HEK293 (cell line): ENCODE results near the gene FXYD6.

Source experiments
- ATF2 ChIP-seq: fragments of 450-650 bp; formaldehyde crosslinking; IDR thresholded peaks from 2 replicates; pipeline ENCODE4 v1.5.1; 2016; ENCODE audit warnings: missing biosample characterization, missing genetic modification characterization, low read depth
- CTCF ChIP-seq: fragments of 450-650 bp; formaldehyde crosslinking; IDR thresholded peaks from 2 replicates; pipeline ENCODE4 v1.5.1; 2016; ENCODE audit warnings: missing biosample characterization, missing genetic modification characterization
- PRDM10 ChIP-seq: fragments of 450-650 bp; formaldehyde crosslinking; IDR thresholded peaks from 2 replicates; pipeline ENCODE4 v1.5.1; 2016; ENCODE audit warnings: missing biosample characterization, missing genetic modification characterization
- REST ChIP-seq: fragments of 450-650 bp; formaldehyde crosslinking; IDR thresholded peaks from 2 replicates; pipeline ENCODE4 v1.5.1; 2016; ENCODE audit warnings: missing biosample characterization, missing genetic modification characterization
- YY1 ChIP-seq: fragments of 450-650 bp; formaldehyde crosslinking; IDR thresholded peaks from 2 replicates; pipeline ENCODE4 v1.5.1; 2018; ENCODE audit warnings: missing biosample characterization, missing genetic modification characterization
- ZNF510 ChIP-seq: fragments of 450-650 bp; formaldehyde crosslinking; IDR thresholded peaks from 2 replicates; pipeline ENCODE4 v1.5.1; 2018; ENCODE audit warnings: mild to moderate bottlenecking, missing genetic modification characterization, missing biosample characterization; ENCODE audit not compliant: insufficient replicate concordance
- ZNF600 ChIP-seq: fragments of 450-650 bp; formaldehyde crosslinking; IDR thresholded peaks from 2 replicates; pipeline ENCODE4 v1.5.1; 2016; ENCODE audit warnings: missing biosample characterization, missing genetic modification characterization
- ZNF704 ChIP-seq: fragments of 450-650 bp; formaldehyde crosslinking; IDR thresholded peaks from 2 replicates; pipeline ENCODE4 v1.5.1; 2016; ENCODE audit warnings: missing biosample characterization, missing genetic modification characterization

GRCh38 chr11:117888139-117888566 lies 11.7 kb upstream of the FXYD6 start:
- TF ChIP-seq CTCF (no peak), REST (tag by site-specific recombination) (no peak), YY1 (no peak), ZNF704 (tag by site-specific recombination) (no peak), ZNF510 (tag by site-specific recombination) (no peak), PRDM10 (tag by site-specific recombination) (no peak), ATF2 (no peak), ZNF600 (tag by site-specific recombination) (no peak)
